ENCODE data around the gene TUBB6. TPM values are rescaled to one million over a fixed set of nuclear protein-coding genes. Genes with fewer than 3 reads are reported as not detected.

TUBB6 gene
- total and polyA plus RNA-seq, 2 donors (not counting 1 experiment from before 2014, with no cell fraction given) = 30.4 to 58.7 TPM

GRCh38 chr18:12296457-12296856 lies 11.6 kb upstream of the TUBB6 start:
- CTCF ChIA-PET = interaction anchor here (0.6 kb wide), 1 partner anchor 17 kb away, joined by 4 read pairs; no protein-coding TSS in a partner anchor
- intact Hi-C loops (cut with micrococcal nuclease) = no loop called here
- no peaks in the 10 kb centered on the region for H3K36me3 ChIP-seq (replicated peaks in 1 of 2; ENCODE audit: control extremely low read depth in 1 of 2, control insufficient read depth in 1 of 2, extremely low read depth in 1 of 2, insufficient read depth in 2 of 2, low read length in 1 of 2)
- DNase-seq (no peak), ATAC-seq (ENCODE audit: low read depth) (no peak)
- H4K20me1 ChIP-seq (ENCODE audit: control insufficient read depth, insufficient read depth, low read length, poor library complexity, severe bottlenecking) = no peaks in the 10 kb centered on the region
- H3K9me3 ChIP-seq (ENCODE audit: control extremely low read depth in 1 of 3, control insufficient read depth in 2 of 3, insufficient read depth in 1 of 3, low read length in 2 of 3) = peaks cover 0 to 2% (median 0%) of the 10 kb centered on the region in 3 donors
- TF ChIP-seq CTCF (IDR thresholded peaks at IDR 0.05) (no peak), EZH2 (IDR thresholded peaks at IDR 0.05; ENCODE audit: borderline replicate concordance, insufficient read depth, low read depth, low read length, poor library complexity, severe bottlenecking) (no peak)
- H3K4me3 ChIP-seq (ENCODE audit: control extremely low read depth in 1 of 5, extremely low read depth in 1 of 5, insufficient read depth in 1 of 5, low read depth in 2 of 5, low read length in 4 of 5) = no peak overlapping the region
- Mint-ChIP-seq H3K9me3 (ENCODE audit: insufficient read depth) (no peaks in the 10 kb centered on the region), H3K4me3 (no peak overlapping the region), H3K27ac (no peak overlapping the region), H3K4me1 (no peaks in the 10 kb centered on the region), H3K27me3 (peaks cover 24% of the 10 kb centered on the region)
- POLR2A ChIA-PET = no interaction called here
- no peak overlapping the region for H3K9ac ChIP-seq (ENCODE audit: low read length)
- H3K27ac ChIP-seq (ENCODE audit: low read length in 2 of 2) = no peak overlapping the region
- H2AFZ ChIP-seq (ENCODE audit: insufficient read depth, low read depth, low read length, poor library complexity, severe bottlenecking) = no peak overlapping the region
- H3K4me2 ChIP-seq (replicated peaks; ENCODE audit: low read depth, low read length, poor library complexity, severe bottlenecking) = no peak overlapping the region
- H3K4me1 ChIP-seq (ENCODE audit: control insufficient read depth in 2 of 2, insufficient read depth in 2 of 2, low read length in 2 of 2) = no peaks in the 10 kb centered on the region
- H3K27me3 ChIP-seq (replicated peaks in 1 of 4; ENCODE audit: control extremely low read depth in 1 of 4, control insufficient read depth in 3 of 4, insufficient read depth in 4 of 4, low read length in 3 of 4) = peaks cover 0 to 2% (median 0%) of the 10 kb centered on the region in 4 experiments
- 80% methylated on average over 1 of the region's 1 CpG for WGBS (ENCODE audit: insufficient coverage)
- no peaks in the 10 kb centered on the region for H3K79me2 ChIP-seq (ENCODE audit: control insufficient read depth, insufficient read depth, low read length)

GRCh38 chr18:12299862-12300261 lies 8.2 kb upstream of the TUBB6 start:
- intact Hi-C loops (cut with micrococcal nuclease) = no loop called here
- H3K4me3 ChIP-seq (ENCODE audit: control extremely low read depth in 1 of 5, extremely low read depth in 1 of 5, insufficient read depth in 1 of 5, low read depth in 2 of 5, low read length in 4 of 5) = no peak overlapping the region
- no peak overlapping the region for H3K4me3 Mint-ChIP-seq
- H3K27ac Mint-ChIP-seq = no peak overlapping the region
- H3K9me3 Mint-ChIP-seq (ENCODE audit: insufficient read depth) = no peaks in the 10 kb centered on the region
- CTCF ChIA-PET = interaction anchor here (1.0 kb wide), 1 partner anchor 28 kb away, joined by 3 read pairs; no protein-coding TSS in a partner anchor
- peaks cover 21% of the 10 kb centered on the region for H3K27me3 Mint-ChIP-seq
- POLR2A ChIA-PET = no interaction called here
- no peak for DNase-seq
- peaks cover 0 to 2% (median 0%) of the 10 kb centered on the region in 3 donors for H3K9me3 ChIP-seq (ENCODE audit: control extremely low read depth in 1 of 3, control insufficient read depth in 2 of 3, insufficient read depth in 1 of 3, low read length in 2 of 3)
- no peaks in the 10 kb centered on the region for H3K4me1 ChIP-seq (ENCODE audit: control insufficient read depth in 2 of 2, insufficient read depth in 2 of 2, low read length in 2 of 2)
- no peak overlapping the region for H2AFZ ChIP-seq (ENCODE audit: insufficient read depth, low read depth, low read length, poor library complexity, severe bottlenecking)
- no peak overlapping the region for H3K27ac ChIP-seq (ENCODE audit: low read length in 2 of 2)
- peaks cover 0 to 7% (median 0%) of the 10 kb centered on the region in 4 experiments for H3K27me3 ChIP-seq (replicated peaks in 1 of 4; ENCODE audit: control extremely low read depth in 1 of 4, control insufficient read depth in 3 of 4, insufficient read depth in 4 of 4, low read length in 3 of 4)
- 83% methylated on average over 1 of the region's 2 CpGs for WGBS (ENCODE audit: insufficient coverage)
- no peaks in the 10 kb centered on the region for H3K36me3 ChIP-seq (replicated peaks in 1 of 2; ENCODE audit: control extremely low read depth in 1 of 2, control insufficient read depth in 1 of 2, extremely low read depth in 1 of 2, insufficient read depth in 2 of 2, low read length in 1 of 2)
- H3K4me2 ChIP-seq (replicated peaks; ENCODE audit: low read depth, low read length, poor library complexity, severe bottlenecking) = no peak overlapping the region
- no peak overlapping the region for H3K9ac ChIP-seq (ENCODE audit: low read length)
- TF ChIP-seq CTCF (IDR thresholded peaks at IDR 0.05) (no peak), EZH2 (IDR thresholded peaks at IDR 0.05; ENCODE audit: borderline replicate concordance, insufficient read depth, low read depth, low read length, poor library complexity, severe bottlenecking) (no peak)
- H3K79me2 ChIP-seq (ENCODE audit: control insufficient read depth, insufficient read depth, low read length) = no peaks in the 10 kb centered on the region
- H3K4me1 Mint-ChIP-seq = no peaks in the 10 kb centered on the region
- H4K20me1 ChIP-seq (ENCODE audit: control insufficient read depth, insufficient read depth, low read length, poor library complexity, severe bottlenecking) = no peaks in the 10 kb centered on the region
- no peak for ATAC-seq (ENCODE audit: low read depth)
